ENCODE measurements around the gene SLC2A8. TPM values are rescaled to one million over a fixed set of nuclear protein-coding genes. Genes with fewer than 3 reads are reported as not detected.

The SLC2A8 gene
- total RNA-seq, 1 donor from 2014 or later, result 18.5 TPM

- Histone ChIP-seq H3K9me3 (no peaks in the 10 kb centered on the region), H3K27me3 (ENCODE audit: low read depth) (no peaks in the 10 kb centered on the region), H3K4me1 (peaks cover 16% of the 10 kb centered on the region), H3K4me3 (no peak overlapping the region), H3K27ac (no peak overlapping the region), H3K36me3 (no peaks in the 10 kb centered on the region)
- no peak for ATAC-seq
- intact Hi-C loops (cut with DNase I), result no loop called here
- DNase-seq, result no peak
- TF ChIP-seq CTCF (IDR thresholded peaks at IDR 0.05), result no peak
Measured at GRCh38 chr9:127392166-127392565, 4.8 kb upstream of the SLC2A8 start.

GRCh38 chr9:127392976-127393375, 4.0 kb upstream of the SLC2A8 start:
- Histone ChIP-seq H3K36me3 (no peaks in the 10 kb centered on the region), H3K27me3 (ENCODE audit: low read depth) (no peaks in the 10 kb centered on the region), H3K27ac (no peak overlapping the region), H3K4me1 (peaks cover 18% of the 10 kb centered on the region), H3K9me3 (no peaks in the 10 kb centered on the region), H3K4me3 (no peak overlapping the region)
- TF ChIP-seq CTCF (IDR thresholded peaks at IDR 0.05), result no peak
- ATAC-seq (no peak), DNase-seq (no peak)
- intact Hi-C loops (cut with DNase I), result no loop called here

GRCh38 chr9:127393645-127394044, 3.3 kb upstream of the SLC2A8 start:
- no peak overlapping the region for H3K4me3 ChIP-seq
- intact Hi-C loops (cut with DNase I), result no loop called here
- H3K27me3 ChIP-seq (ENCODE audit: low read depth), result no peaks in the 10 kb centered on the region
- H3K9me3 ChIP-seq, result no peaks in the 10 kb centered on the region
- peaks cover 21% of the 10 kb centered on the region for H3K4me1 ChIP-seq
- TF ChIP-seq CTCF (IDR thresholded peaks at IDR 0.05), result no peak
- H3K27ac ChIP-seq, result no peak overlapping the region
- ATAC-seq (no peak), DNase-seq (no peak)
- H3K36me3 ChIP-seq, result no peaks in the 10 kb centered on the region

- Histone ChIP-seq H3K4me1 (peaks cover 22% of the 10 kb centered on the region), H3K36me3 (peaks cover 5% of the 10 kb centered on the region), H3K27ac (peak overlapping the region; percentile 39), H3K4me3 (peak overlapping the region; percentile 79), H3K27me3 (ENCODE audit: low read depth) (no peaks in the 10 kb centered on the region), H3K9me3 (no peaks in the 10 kb centered on the region)
- TF ChIP-seq CTCF (IDR thresholded peaks at IDR 0.05), result no peak
- no peak for ATAC-seq
- no peak for DNase-seq
- intact Hi-C loops (cut with DNase I), result no loop called here
Measured at GRCh38 chr9:127395497-127396252, 1.3 kb upstream of the SLC2A8 start.

- DNase-seq (no peak), ATAC-seq (peak in 1 of 2 donors; percentile 28)
- peaks cover 22% of the 10 kb centered on the region for H3K4me1 ChIP-seq
- H3K9me3 ChIP-seq, result no peaks in the 10 kb centered on the region
- peak overlapping the region; percentile 39 for H3K27ac ChIP-seq
- H3K27me3 ChIP-seq (ENCODE audit: low read depth), result no peaks in the 10 kb centered on the region
- intact Hi-C loops (cut with DNase I), result no loop called here
- H3K36me3 ChIP-seq, result peaks cover 12% of the 10 kb centered on the region
- H3K4me3 ChIP-seq, result peak overlapping the region; percentile 79
- no peak for TF ChIP-seq CTCF (IDR thresholded peaks at IDR 0.05)
Measured at GRCh38 chr9:127396253-127396807, 639 bp upstream of the SLC2A8 start.

Data from lower lobe of right lung (tissue), 2 donors.